ENCODE results near the gene GRAP2.

DNA sequence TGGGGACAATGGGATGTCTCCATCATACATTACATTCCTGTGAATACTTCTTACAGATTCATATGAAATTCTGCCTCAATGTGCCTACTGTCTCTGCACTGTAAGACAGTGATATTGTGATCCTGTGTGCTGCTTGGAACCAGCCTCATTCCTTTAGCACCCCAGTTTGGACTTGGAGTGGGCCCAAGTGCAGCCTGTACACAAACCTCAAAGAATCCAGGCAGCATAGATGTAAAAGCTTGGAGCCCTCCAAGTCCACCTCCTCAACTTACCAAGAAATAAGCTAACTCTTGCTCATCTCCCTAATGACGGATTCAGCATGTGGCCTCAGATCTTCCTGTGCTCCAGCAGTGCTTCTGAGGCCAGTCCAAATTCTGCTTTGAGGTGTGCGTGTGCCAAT is 24.4 kb downstream of the GRAP2 start:
- TF ChIP-seq, protein P1, sequence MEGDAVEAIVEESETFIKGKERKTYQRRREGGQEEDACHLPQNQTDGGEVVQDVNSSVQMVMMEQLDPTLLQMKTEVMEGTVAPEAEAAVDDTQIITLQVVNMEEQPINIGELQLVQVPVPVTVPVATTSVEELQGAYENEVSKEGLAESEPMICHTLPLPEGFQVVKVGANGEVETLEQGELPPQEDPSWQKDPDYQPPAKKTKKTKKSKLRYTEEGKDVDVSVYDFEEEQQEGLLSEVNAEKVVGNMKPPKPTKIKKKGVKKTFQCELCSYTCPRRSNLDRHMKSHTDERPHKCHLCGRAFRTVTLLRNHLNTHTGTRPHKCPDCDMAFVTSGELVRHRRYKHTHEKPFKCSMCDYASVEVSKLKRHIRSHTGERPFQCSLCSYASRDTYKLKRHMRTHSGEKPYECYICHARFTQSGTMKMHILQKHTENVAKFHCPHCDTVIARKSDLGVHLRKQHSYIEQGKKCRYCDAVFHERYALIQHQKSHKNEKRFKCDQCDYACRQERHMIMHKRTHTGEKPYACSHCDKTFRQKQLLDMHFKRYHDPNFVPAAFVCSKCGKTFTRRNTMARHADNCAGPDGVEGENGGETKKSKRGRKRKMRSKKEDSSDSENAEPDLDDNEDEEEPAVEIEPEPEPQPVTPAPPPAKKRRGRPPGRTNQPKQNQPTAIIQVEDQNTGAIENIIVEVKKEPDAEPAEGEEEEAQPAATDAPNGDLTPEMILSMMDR (conservative IDR thresholded peaks at IDR 0.05; ENCODE audit: low read depth, low read length): no peak
- TF ChIP-seq POLR2A (IDR thresholded peaks at IDR 0.05; ENCODE audit: low read depth, low read length) (no peak), MXI1 (IDR thresholded peaks at IDR 0.05; ENCODE audit: borderline replicate concordance, low read depth, low read length) (no peak), RCOR1 (IDR thresholded peaks at IDR 0.05; ENCODE audit: insufficient replicate concordance, low read length) (no peak), RFX5 (IDR thresholded peaks at IDR 0.05; ENCODE audit: low read depth, low read length) (no peak), CEBPB (IDR thresholded peaks at IDR 0.05; ENCODE audit: low read depth, low read length) (no peak), FOS (IDR thresholded peaks at IDR 0.05; ENCODE audit: low read depth, low read length) (no peak), RAD21 (IDR thresholded peaks at IDR 0.05; ENCODE audit: low read length) (no peak)
